Bronchial epithelial cell (primary cell): Measurements from ENCODE around the gene MUC2. TPM values are rescaled to one million over a fixed set of nuclear protein-coding genes. Genes with fewer than 3 reads are reported as not detected.

ENCODE experiments used
- DNase-seq: peaks from one replicate; pipeline ENCODE4 v3.0.0-alpha.2; 2010; ENCODE audit warnings: low read depth
- FAIRE-seq: peaks from 2 replicates; lab custom pipeline; 2011; peaks lifted over from hg19 to GRCh38; lab: Jason Lieb, UNC
- H3K27me3 ChIP-seq: 2 replicates; pipeline ENCODE4 v1.5.1; 2011; ENCODE audit warnings: low read length; ENCODE audit not compliant: control insufficient read depth, insufficient read depth
- H3K36me3 ChIP-seq: 2 replicates; pipeline ENCODE4 v1.5.1; 2011; ENCODE audit warnings: low read length; ENCODE audit not compliant: control insufficient read depth, insufficient read depth
- H3K4me3 ChIP-seq: 2 replicates; pipeline ENCODE4 v1.5.1; 2011; ENCODE audit warnings: mild to moderate bottlenecking, low read depth, low read length, control low read depth
- total RNA-seq: library from RNA; depleted of rRNA; stranded (reverse); fragments of >200 nt; gene quantifications from 2 replicates; pipeline ENCODE4 v1.2.1, GENCODE V29; 2014
- TF ChIP-seq, protein P1 (sequence below): IDR thresholded peaks from 2 replicates; pipeline ENCODE4 v1.5.1; 2011; ENCODE audit warnings: mild to moderate bottlenecking, moderate library complexity, low read length, control low read depth, inconsistent platforms; ENCODE audit not compliant: insufficient read depth, severe bottlenecking

The MUC2 gene
- total RNA-seq, 1 donor from 2014 or later: not detected

DNA sequence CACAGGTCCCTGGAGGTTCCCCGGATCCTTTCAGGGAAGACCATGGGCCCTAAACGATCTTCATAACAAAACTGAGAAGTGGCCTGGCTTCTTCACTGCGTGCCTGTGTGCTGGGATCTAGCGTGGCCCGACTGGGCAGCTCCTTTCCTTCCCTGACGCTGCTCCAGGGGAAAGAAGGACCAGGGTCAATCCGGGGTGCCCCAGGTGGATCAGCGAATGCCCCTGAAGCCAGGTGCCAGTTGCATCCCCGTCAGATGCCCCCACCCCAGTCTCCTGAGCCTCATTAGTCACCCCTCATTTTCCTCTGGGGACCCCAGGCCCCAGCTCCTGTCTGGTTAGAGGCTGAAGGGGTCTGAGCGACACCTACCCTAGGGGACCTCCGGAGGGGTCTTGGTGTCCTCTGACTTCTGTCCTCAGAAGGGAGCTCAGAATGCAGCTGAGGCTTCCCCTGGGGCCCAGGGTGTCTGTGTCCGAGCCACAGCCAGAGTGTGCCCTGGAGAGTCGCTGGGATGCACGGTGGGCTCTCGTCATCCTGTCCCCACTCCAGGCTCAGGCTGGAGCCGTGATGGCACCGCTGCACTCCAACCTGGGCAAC lies 19.5 kb upstream of the MUC2 start:
- H3K36me3 ChIP-seq: no peaks in the 10 kb centered on the region
- no peak for FAIRE-seq
- TF ChIP-seq, protein P1, sequence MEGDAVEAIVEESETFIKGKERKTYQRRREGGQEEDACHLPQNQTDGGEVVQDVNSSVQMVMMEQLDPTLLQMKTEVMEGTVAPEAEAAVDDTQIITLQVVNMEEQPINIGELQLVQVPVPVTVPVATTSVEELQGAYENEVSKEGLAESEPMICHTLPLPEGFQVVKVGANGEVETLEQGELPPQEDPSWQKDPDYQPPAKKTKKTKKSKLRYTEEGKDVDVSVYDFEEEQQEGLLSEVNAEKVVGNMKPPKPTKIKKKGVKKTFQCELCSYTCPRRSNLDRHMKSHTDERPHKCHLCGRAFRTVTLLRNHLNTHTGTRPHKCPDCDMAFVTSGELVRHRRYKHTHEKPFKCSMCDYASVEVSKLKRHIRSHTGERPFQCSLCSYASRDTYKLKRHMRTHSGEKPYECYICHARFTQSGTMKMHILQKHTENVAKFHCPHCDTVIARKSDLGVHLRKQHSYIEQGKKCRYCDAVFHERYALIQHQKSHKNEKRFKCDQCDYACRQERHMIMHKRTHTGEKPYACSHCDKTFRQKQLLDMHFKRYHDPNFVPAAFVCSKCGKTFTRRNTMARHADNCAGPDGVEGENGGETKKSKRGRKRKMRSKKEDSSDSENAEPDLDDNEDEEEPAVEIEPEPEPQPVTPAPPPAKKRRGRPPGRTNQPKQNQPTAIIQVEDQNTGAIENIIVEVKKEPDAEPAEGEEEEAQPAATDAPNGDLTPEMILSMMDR: no peak
- DNase-seq: no peak
- no peak overlapping the region for H3K4me3 ChIP-seq
- H3K27me3 ChIP-seq: peaks cover 2% of the 10 kb centered on the region

GRCh38 chr11:1055990-1056771 lies 18.5 kb upstream of the MUC2 start:
- no peak for FAIRE-seq
- peaks cover 2% of the 10 kb centered on the region for H3K27me3 ChIP-seq
- TF ChIP-seq, protein P1: no peak
- no peak for DNase-seq
- no peak overlapping the region for H3K4me3 ChIP-seq
- H3K36me3 ChIP-seq: no peaks in the 10 kb centered on the region

DNA sequence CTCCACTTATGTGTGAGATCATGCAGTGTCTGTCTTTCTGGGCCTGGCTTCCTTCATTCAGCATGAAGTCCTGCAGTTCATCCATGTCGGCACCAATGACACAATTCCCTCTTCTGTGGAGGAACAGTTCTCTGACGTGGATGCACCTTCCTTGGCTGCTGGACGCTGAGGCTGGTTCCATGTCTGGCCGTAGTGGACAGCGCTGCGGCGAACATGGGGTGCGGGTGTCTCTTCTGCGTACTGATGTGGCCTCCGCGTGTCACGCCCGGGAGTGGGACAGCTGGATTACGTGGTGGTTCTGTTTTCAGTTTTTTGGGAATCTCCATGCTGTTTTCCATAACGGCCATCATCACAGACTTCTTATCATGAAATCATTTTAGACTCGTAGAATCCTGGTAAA lies 16.9 kb upstream of the MUC2 start:
- TF ChIP-seq, protein P1: no peak
- FAIRE-seq (peak; percentile 36), DNase-seq (no peak)
- Histone ChIP-seq H3K36me3 (no peaks in the 10 kb centered on the region), H3K4me3 (no peak overlapping the region), H3K27me3 (peaks cover 2% of the 10 kb centered on the region)

DNA sequence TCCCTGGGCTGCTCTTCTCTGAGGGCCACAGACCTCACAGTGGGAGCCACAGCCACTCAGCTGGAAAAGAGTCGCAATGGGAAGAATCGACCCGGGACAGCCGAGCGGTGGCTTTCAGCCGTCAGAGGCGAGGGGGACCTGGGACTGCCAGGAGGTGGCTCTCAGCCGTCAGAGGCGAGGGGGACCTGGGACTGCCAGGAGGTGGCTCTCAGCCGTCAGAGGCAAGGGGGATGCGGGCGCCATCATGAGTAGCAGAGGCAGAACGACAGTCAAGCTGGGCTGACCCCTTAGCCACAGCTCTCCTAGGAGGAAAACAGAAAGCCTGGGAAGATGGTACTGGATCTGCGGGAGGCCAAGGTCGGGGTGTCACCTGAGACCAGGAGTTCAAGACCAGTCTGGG lies 14.9 kb upstream of the MUC2 start:
- no peak for FAIRE-seq
- no peak for DNase-seq
- Histone ChIP-seq H3K27me3 (no peaks in the 10 kb centered on the region), H3K4me3 (no peak overlapping the region), H3K36me3 (no peaks in the 10 kb centered on the region)
- TF ChIP-seq, protein P1: no peak

DNA sequence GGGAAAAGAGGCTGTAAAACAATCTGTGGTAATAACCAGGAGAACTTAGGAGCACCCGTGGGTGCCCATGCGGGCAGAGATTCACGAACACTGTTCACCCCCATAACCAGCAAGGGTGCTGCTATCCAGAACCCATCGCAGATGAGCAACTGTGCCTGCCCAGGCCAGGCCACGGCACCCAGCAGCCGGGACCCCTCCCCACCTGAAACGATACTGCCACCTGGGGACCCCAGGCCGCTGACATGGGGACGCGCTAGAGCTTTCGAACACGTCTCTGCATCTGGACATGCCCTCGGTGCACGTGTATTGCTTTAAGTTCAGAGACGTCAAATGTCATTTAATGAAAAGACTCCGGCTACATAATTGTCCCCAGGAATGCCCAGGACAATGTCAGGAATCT lies 14.3 kb upstream of the MUC2 start:
- Histone ChIP-seq H3K4me3 (no peak overlapping the region), H3K27me3 (no peaks in the 10 kb centered on the region), H3K36me3 (no peaks in the 10 kb centered on the region)
- DNase-seq (no peak), FAIRE-seq (no peak)
- TF ChIP-seq, protein P1: no peak
